ENCODE measurements around the gene FGF6.

DNA sequence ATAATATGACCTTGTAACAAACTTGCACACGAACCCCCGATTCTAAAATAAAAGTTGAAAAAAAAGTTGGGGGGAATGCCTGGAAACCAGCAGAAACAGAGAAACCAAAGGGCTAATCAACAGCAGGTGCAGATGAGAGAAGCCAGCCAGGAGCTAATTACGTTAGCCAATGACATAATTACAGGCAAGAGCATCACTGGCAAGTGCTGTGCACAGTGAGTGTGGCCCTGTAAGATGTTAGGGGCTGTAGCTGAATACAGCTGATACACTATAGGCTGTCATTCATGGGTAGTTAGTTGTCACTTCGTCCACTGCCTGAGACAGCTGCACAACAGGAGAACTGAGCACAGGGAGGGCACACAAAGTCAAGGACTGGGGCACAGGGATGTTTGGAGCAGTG lies 58.8 kb downstream of the FGF6 start:
- TF ChIP-seq, protein P1, sequence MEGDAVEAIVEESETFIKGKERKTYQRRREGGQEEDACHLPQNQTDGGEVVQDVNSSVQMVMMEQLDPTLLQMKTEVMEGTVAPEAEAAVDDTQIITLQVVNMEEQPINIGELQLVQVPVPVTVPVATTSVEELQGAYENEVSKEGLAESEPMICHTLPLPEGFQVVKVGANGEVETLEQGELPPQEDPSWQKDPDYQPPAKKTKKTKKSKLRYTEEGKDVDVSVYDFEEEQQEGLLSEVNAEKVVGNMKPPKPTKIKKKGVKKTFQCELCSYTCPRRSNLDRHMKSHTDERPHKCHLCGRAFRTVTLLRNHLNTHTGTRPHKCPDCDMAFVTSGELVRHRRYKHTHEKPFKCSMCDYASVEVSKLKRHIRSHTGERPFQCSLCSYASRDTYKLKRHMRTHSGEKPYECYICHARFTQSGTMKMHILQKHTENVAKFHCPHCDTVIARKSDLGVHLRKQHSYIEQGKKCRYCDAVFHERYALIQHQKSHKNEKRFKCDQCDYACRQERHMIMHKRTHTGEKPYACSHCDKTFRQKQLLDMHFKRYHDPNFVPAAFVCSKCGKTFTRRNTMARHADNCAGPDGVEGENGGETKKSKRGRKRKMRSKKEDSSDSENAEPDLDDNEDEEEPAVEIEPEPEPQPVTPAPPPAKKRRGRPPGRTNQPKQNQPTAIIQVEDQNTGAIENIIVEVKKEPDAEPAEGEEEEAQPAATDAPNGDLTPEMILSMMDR (IDR thresholded peaks at IDR 0.05; ENCODE audit: borderline replicate concordance, extremely low read depth, low read length, poor library complexity, severe bottlenecking) = no peak
- no peak for TF ChIP-seq EZH2 (IDR thresholded peaks at IDR 0.05; ENCODE audit: borderline replicate concordance, low read depth, low read length, severe bottlenecking)

Measured in DND-41 (cell line).